B cell (primary cell): ENCODE measurements around the gene CERS6. TPM values are rescaled to one million over a fixed set of nuclear protein-coding genes. Genes with fewer than 3 reads are reported as not detected.

ENCODE experiments used
- ATAC-seq: fragments of 200-7000 bp; cut with Tn5 transposase; one replicate; pipeline ENCODE4 v1.10.0; 2021; ENCODE audit warnings: low read depth, mild to moderate bottlenecking, moderate number of reproducible peaks, moderate library complexity
- CTCF ChIA-PET: fragments of 350-600 bp; sonication (Branson Sonifier 250); formaldehyde crosslinking; loops from one replicate; lab custom pipeline; 2021; ENCODE audit warnings: antibody characterized with exemption, inconsistent platforms; lab: Charles Lee
- POLR2A ChIA-PET: fragments of 350-600 bp; sonication (Branson Sonifier 250); formaldehyde crosslinking; loops from one replicate; lab custom pipeline; 2021; ENCODE audit warnings: antibody characterized with exemption; lab: Charles Lee
- DNase-seq: peaks from one replicate; pipeline ENCODE4 v3.0.0; 2013
- H2AFZ ChIP-seq: 2 replicates; pipeline ENCODE4 v1.6.1; 2012; ENCODE audit warnings: mild to moderate bottlenecking, low read depth, low read length; ENCODE audit not compliant: insufficient read depth, poor library complexity, severe bottlenecking
- H3K27ac ChIP-seq, 2 donors: 1 replicate in 1 of 2; 2 replicates in 1 of 2; pipeline ENCODE4 v1.5.1; 2012 to 2013; ENCODE audit warnings: low read length in 2 of 2, mild to moderate bottlenecking in 2 of 2, moderate library complexity in 1 of 2
- H3K27me3 ChIP-seq, 4 experiments: fragments of 200-600 bp in 1 of 4; sonication (generic) in 1 of 4; replicated peaks in 1 of 4; 1 replicate in 2 of 4; 2 replicates in 2 of 4; pipeline versions ENCODE4 v1.6.1 to v1.7.0; 2013 to 2016; ENCODE audit warnings: low read length in 3 of 4, mild to moderate bottlenecking in 2 of 4, mixed read lengths in 1 of 4, moderate library complexity in 1 of 4; ENCODE audit not compliant: insufficient read depth in 4 of 4, control insufficient read depth in 3 of 4; ENCODE audit errors: control extremely low read depth in 1 of 4
- H3K36me3 ChIP-seq, 2 experiments: replicated peaks in 1 of 2; 1 replicate in 1 of 2; 2 replicates in 1 of 2; pipeline versions ENCODE4 v1.6.1 to v1.7.1; 2013; ENCODE audit warnings: low read length in 1 of 2; ENCODE audit not compliant: insufficient read depth in 2 of 2, control insufficient read depth in 1 of 2; ENCODE audit errors: control extremely low read depth in 1 of 2, extremely low read depth in 1 of 2
- H3K4me1 ChIP-seq, 2 donors: fragments of 200-600 bp in 1 of 2; sonication (generic) in 1 of 2; 1 replicate in 1 of 2; 2 replicates in 1 of 2; pipeline versions ENCODE4 v1.5.1 to v1.6.1; 2013 to 2017; ENCODE audit warnings: low read length in 2 of 2; ENCODE audit not compliant: control insufficient read depth in 2 of 2, insufficient read depth in 2 of 2
- H3K4me2 ChIP-seq: replicated peaks from 2 replicates; pipeline ENCODE3; 2012; ENCODE audit warnings: mild to moderate bottlenecking, low read depth, low read length; ENCODE audit not compliant: poor library complexity, severe bottlenecking
- H3K4me3 ChIP-seq, 5 experiments: fragments of 200-600 bp in 1 of 5; sonication (generic) in 1 of 5; 1 replicate in 3 of 5; 2 replicates in 2 of 5; pipeline versions ENCODE4 v1.5.1 to v1.7.0; 2011 to 2016; ENCODE audit warnings: low read length in 4 of 5, mild to moderate bottlenecking in 4 of 5, low read depth in 2 of 5, control low read depth in 1 of 5, moderate library complexity in 1 of 5; ENCODE audit not compliant: insufficient read depth in 1 of 5; ENCODE audit errors: control extremely low read depth in 1 of 5, extremely low read depth in 1 of 5
- H3K79me2 ChIP-seq: fragments of 200-600 bp; sonication (generic); one replicate; pipeline ENCODE4 v1.6.0; 2016; ENCODE audit warnings: low read length; ENCODE audit not compliant: control insufficient read depth, insufficient read depth
- H3K9ac ChIP-seq: fragments of 200-600 bp; sonication (generic); 2 replicates; pipeline ENCODE4 v1.6.1; 2017; ENCODE audit warnings: mild to moderate bottlenecking, low read length, moderate library complexity
- H3K9me3 ChIP-seq, 3 donors: one replicate each; pipeline versions ENCODE4 v1.6.1 to v1.7.1; 2013; ENCODE audit warnings: low read length in 2 of 3; ENCODE audit not compliant: control insufficient read depth in 2 of 3, insufficient read depth in 1 of 3; ENCODE audit errors: control extremely low read depth in 1 of 3
- H4K20me1 ChIP-seq: 2 replicates; pipeline ENCODE4 v1.6.0; 2012; ENCODE audit warnings: mild to moderate bottlenecking, low read length; ENCODE audit not compliant: insufficient read depth, control insufficient read depth, poor library complexity, severe bottlenecking
- H3K27ac Mint-ChIP-seq: one replicate; pipeline ENCODE4 v1.8.0; 2021; ENCODE audit warnings: mixed read lengths
- H3K27me3 Mint-ChIP-seq: one replicate; pipeline ENCODE4 v1.8.0; 2021; ENCODE audit warnings: mixed read lengths
- H3K4me1 Mint-ChIP-seq: one replicate; pipeline ENCODE4 v1.8.0; 2021; ENCODE audit warnings: mixed read lengths
- H3K4me3 Mint-ChIP-seq: one replicate; pipeline ENCODE4 v1.8.0; 2021; ENCODE audit warnings: mixed read lengths
- H3K9me3 Mint-ChIP-seq: one replicate; pipeline ENCODE4 v1.8.0; 2022; ENCODE audit warnings: mixed read lengths; ENCODE audit not compliant: insufficient read depth
- EZH2 ChIP-seq: IDR thresholded peaks from 2 replicates; pipeline ENCODE4 v1.6.1; 2012; ENCODE audit warnings: borderline replicate concordance, low read depth, mild to moderate bottlenecking, moderate library complexity, low read length; ENCODE audit not compliant: insufficient read depth, poor library complexity, severe bottlenecking
- WGBS: methylation state at CpG from one replicate; pipeline ENCODE4 v1.1.5; 2013; ENCODE audit warnings: missing lambda C conversion rate; ENCODE audit not compliant: insufficient coverage; 5-methylcytosine and 5-hydroxymethylcytosine counted together
- intact Hi-C: fragments of 100-400 bp; cut with micrococcal nuclease; formaldehyde crosslinking; loops from one replicate; pipeline ENCODE4 v1.10.0; 2022
- polyA plus RNA-seq: library from polyadenylated mRNA; depleted of rRNA; stranded (reverse); fragments of >200 nt; gene quantifications from 2 replicates; pipeline ENCODE4 v1.2.3, GENCODE V29; 2012
- total RNA-seq, 2 donors: library from RNA; stranded (reverse); fragments of 120-200 nt in 1 of 2; gene quantifications; 1 replicate in 1 of 2; 2 replicates in 1 of 2; pipeline versions ENCODE4 v1.2.3 to v1.2.4, GENCODE V29; 2013 to 2022
- TF ChIP-seq, protein P1 (sequence below): fragments of 200-600 bp; IDR thresholded peaks from one replicate; pipeline ENCODE4 v1.8.0; 2022; ENCODE audit warnings: antibody characterized with exemption, mild to moderate bottlenecking

The CERS6 gene
- total and polyA plus RNA-seq, 2 donors (not counting 1 experiment from before 2014, with no cell fraction given), result 2.2 to 5.5 TPM

DNA sequence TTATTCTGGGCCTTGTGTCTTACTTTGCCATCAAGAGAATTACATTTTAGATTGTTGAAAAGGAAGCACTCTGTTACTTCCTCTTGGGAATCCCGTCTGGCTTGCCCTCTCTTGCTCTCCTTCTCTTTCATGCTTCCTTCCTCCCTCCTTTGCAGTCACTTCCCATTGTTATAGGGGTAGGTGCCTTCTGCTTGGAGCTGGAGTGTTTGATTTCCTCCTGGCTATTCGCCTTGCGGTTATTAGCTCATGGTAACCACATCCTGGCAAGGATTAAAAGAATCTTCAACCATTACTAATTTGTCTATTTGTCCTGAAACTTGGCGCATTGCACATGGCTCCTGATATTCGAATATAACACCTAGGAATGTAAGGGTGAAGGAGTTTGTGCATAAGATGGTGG, 115.0 kb downstream of the CERS6 start:
- no peak overlapping the region for H3K27ac Mint-ChIP-seq
- Histone ChIP-seq H2AFZ (no peak overlapping the region), H3K4me2 (no peak overlapping the region), H3K36me3 (no peaks in the 10 kb centered on the region), H3K27ac (no peak overlapping the region), H3K79me2 (no peaks in the 10 kb centered on the region), H4K20me1 (no peaks in the 10 kb centered on the region), H3K4me3 (no peak overlapping the region), H3K9me3 (peaks cover 0 to 5% (median 0%) of the 10 kb centered on the region in 3 donors), H3K27me3 (no peaks in the 10 kb centered on the region), H3K9ac (no peak overlapping the region), H3K4me1 (peaks cover 8 to 12% of the 10 kb centered on the region in 2 donors)
- ATAC-seq, result no peak
- no peak for DNase-seq
- H3K4me1 Mint-ChIP-seq, result peaks cover 36% of the 10 kb centered on the region
- H3K9me3 Mint-ChIP-seq, result no peaks in the 10 kb centered on the region
- no peak for TF ChIP-seq EZH2
- TF ChIP-seq, protein P1, sequence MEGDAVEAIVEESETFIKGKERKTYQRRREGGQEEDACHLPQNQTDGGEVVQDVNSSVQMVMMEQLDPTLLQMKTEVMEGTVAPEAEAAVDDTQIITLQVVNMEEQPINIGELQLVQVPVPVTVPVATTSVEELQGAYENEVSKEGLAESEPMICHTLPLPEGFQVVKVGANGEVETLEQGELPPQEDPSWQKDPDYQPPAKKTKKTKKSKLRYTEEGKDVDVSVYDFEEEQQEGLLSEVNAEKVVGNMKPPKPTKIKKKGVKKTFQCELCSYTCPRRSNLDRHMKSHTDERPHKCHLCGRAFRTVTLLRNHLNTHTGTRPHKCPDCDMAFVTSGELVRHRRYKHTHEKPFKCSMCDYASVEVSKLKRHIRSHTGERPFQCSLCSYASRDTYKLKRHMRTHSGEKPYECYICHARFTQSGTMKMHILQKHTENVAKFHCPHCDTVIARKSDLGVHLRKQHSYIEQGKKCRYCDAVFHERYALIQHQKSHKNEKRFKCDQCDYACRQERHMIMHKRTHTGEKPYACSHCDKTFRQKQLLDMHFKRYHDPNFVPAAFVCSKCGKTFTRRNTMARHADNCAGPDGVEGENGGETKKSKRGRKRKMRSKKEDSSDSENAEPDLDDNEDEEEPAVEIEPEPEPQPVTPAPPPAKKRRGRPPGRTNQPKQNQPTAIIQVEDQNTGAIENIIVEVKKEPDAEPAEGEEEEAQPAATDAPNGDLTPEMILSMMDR, result no peak
- POLR2A ChIA-PET, result no interaction called here
- WGBS, result no CpG with 5 or more reads among the region's 5 CpGs
- H3K27me3 Mint-ChIP-seq, result no peaks in the 10 kb centered on the region
- intact Hi-C loops, result no loop called here
- CTCF ChIA-PET, result no interaction called here
- no peak overlapping the region for H3K4me3 Mint-ChIP-seq

DNA sequence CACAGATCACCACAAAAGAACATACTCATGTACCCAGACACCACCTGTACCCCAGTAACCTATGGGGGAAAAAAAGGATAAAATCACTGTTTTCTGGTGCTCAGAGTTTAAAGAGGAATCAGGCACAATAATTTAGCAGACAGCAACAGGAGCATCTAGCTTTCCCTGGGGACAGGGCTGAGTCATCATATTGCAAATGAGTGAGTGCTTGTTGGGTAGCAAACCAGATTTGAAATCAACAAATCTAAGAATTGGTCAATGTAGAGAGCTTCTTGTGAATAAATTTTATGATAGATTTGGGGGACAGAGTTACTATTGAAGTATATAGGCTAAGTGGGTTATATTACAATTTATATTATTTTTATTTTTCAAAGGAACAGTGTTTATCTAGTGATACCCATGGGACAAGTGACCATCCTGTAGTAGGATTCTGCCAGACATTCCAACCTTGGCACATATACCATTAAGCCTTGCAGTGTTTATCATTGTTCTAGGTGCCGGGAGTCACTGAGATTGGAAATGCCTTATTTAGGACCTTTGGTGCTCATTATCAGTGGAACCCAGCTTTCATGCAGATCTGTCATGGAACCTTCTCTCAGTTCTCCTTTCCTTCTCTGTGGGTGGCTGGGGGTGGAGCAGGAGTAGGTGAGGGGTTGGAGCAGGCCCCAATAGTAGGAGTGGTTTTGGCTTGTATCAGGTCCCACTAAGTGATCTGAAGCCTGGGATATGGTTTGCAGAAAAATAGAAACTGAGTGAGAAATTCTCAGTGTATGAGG, 117.2 kb downstream of the CERS6 start:
- Mint-ChIP-seq H3K4me1 (peaks cover 34% of the 10 kb centered on the region), H3K27me3 (no peaks in the 10 kb centered on the region), H3K27ac (no peak overlapping the region), H3K4me3 (no peak overlapping the region), H3K9me3 (no peaks in the 10 kb centered on the region)
- intact Hi-C loops, result no loop called here
- no peaks in the 10 kb centered on the region for H3K36me3 ChIP-seq
- H3K4me1 ChIP-seq, result peaks cover 8 to 14% of the 10 kb centered on the region in 2 donors
- H3K9ac ChIP-seq, result no peak overlapping the region
- H3K79me2 ChIP-seq, result peaks cover 4% of the 10 kb centered on the region
- no peak overlapping the region for H3K27ac ChIP-seq
- peaks cover 0 to 5% (median 0%) of the 10 kb centered on the region in 3 donors for H3K9me3 ChIP-seq
- no peak overlapping the region for H3K4me3 ChIP-seq
- H2AFZ ChIP-seq, result no peak overlapping the region
- no peak for DNase-seq
- TF ChIP-seq, protein P1, result no peak
- TF ChIP-seq EZH2, result no peak
- no peaks in the 10 kb centered on the region for H3K27me3 ChIP-seq
- no CpG with 5 or more reads among the region's 1 CpG for WGBS
- no peak overlapping the region for H3K4me2 ChIP-seq
- ATAC-seq, result no peak
- H4K20me1 ChIP-seq, result no peaks in the 10 kb centered on the region
- POLR2A ChIA-PET, result no interaction called here
- CTCF ChIA-PET, result no interaction called here
